ENCODE measurements around the gene WDR48.

Gene WDR48

GRCh38 chr3:39141171-39141995 is 89.6 kb downstream of the WDR48 start:
- DNase-seq, result peak; percentile 50

- DNase-seq, result no peak
These were observed 90.3 kb downstream of the WDR48 start for GRCh38 chr3:39142067-39142466.

- no peak for DNase-seq
These were observed 91.5 kb downstream of the WDR48 start for GRCh38 chr3:39143051-39143885.

- no peak for DNase-seq
These were observed 92.4 kb downstream of the WDR48 start for GRCh38 chr3:39144095-39144747.

GRCh38 chr3:39144748-39145380 is 93.0 kb downstream of the WDR48 start:
- no peak for DNase-seq

- DNase-seq, result no peak
These were observed 94.3 kb downstream of the WDR48 start for GRCh38 chr3:39146083-39146501.
